AG10803 (cell line): Measurements from ENCODE around the gene INPP5A.
"Not testable (repeated sequence)": the region's sequence is repeated elsewhere in the genome, so short reads cannot be mapped to it uniquely, and the experiment has no call there.

Source experiments
- DNase-seq: peaks from one replicate; pipeline ENCODE4 v3.0.0; 2010; ENCODE audit warnings: low read depth
- H3K4me3 ChIP-seq: 2 replicates; pipeline ENCODE4 v1.5.1; 2011; ENCODE audit warnings: mild to moderate bottlenecking, low read length, control low read depth
- TF ChIP-seq, protein P1 (sequence below): conservative IDR thresholded peaks from 2 replicates; pipeline ENCODE4 v1.5.1; 2011; ENCODE audit warnings: mild to moderate bottlenecking, low read length, control low read depth, inconsistent platforms

The INPP5A gene

DNA sequence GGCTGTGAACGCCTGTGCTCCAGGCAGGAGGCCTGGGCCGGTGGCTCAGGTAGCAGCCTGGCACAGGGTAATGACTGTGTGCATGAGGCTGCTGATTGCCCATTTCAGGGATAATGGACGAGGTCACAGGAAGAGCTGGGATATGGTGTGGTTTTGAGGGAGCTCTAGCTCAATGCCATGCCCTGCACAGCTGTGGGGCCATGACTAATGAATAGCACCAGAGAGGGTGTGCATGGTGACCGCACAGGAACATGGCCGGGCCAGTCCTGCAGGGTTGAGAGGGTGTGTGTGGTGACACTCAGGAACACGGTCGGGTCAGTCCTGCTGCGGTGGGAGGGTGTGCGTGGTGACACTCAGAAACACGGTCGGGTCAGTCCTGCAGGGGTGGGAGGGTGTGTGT, 226.5 kb downstream of the INPP5A start:
- TF ChIP-seq, protein P1, sequence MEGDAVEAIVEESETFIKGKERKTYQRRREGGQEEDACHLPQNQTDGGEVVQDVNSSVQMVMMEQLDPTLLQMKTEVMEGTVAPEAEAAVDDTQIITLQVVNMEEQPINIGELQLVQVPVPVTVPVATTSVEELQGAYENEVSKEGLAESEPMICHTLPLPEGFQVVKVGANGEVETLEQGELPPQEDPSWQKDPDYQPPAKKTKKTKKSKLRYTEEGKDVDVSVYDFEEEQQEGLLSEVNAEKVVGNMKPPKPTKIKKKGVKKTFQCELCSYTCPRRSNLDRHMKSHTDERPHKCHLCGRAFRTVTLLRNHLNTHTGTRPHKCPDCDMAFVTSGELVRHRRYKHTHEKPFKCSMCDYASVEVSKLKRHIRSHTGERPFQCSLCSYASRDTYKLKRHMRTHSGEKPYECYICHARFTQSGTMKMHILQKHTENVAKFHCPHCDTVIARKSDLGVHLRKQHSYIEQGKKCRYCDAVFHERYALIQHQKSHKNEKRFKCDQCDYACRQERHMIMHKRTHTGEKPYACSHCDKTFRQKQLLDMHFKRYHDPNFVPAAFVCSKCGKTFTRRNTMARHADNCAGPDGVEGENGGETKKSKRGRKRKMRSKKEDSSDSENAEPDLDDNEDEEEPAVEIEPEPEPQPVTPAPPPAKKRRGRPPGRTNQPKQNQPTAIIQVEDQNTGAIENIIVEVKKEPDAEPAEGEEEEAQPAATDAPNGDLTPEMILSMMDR = no peak
- DNase-seq = no peak
- no peak overlapping the region for H3K4me3 ChIP-seq

DNA sequence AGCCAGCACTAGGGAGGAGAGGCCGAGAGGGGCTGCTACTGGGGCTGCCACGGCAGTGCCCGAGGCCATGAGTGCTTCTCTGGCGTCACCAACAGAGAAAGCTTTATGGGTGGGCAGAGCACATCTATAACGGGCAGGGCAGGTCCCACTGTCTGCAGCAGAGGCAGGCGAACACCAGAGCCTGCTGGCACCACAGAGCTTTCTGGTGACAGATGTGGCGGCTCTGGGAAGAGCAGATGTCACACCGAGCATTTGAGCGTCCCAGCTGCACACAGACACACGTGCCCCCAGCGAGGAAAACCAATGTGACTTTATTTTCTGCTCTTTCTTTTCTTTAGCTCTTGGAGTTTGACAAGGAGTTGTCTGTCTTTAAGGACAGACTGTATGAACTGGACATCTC, 227.8 kb downstream of the INPP5A start:
- DNase-seq = no peak
- TF ChIP-seq, protein P1 = no peak
- no peak overlapping the region for H3K4me3 ChIP-seq

DNA sequence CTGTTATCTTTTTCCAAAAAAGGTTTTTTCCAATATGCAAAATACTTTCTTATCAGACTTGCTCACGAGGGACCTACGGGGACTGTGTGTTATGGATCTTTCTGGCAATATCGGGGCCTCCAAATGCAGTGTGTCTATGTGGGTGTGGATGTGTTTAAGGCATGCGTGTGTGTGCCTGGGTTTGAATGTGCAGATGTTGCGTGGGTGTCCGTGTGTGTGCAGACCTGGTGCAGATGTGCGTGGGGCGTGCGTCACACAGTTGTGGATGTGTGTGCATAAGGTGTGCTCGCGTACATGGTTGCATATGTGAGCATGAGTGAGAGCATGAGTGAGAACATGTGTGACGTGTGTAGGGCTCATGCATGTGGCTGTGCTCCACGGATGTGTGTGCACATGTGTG, 228.7 kb downstream of the INPP5A start:
- no peak for DNase-seq
- TF ChIP-seq, protein P1 = no peak

DNA sequence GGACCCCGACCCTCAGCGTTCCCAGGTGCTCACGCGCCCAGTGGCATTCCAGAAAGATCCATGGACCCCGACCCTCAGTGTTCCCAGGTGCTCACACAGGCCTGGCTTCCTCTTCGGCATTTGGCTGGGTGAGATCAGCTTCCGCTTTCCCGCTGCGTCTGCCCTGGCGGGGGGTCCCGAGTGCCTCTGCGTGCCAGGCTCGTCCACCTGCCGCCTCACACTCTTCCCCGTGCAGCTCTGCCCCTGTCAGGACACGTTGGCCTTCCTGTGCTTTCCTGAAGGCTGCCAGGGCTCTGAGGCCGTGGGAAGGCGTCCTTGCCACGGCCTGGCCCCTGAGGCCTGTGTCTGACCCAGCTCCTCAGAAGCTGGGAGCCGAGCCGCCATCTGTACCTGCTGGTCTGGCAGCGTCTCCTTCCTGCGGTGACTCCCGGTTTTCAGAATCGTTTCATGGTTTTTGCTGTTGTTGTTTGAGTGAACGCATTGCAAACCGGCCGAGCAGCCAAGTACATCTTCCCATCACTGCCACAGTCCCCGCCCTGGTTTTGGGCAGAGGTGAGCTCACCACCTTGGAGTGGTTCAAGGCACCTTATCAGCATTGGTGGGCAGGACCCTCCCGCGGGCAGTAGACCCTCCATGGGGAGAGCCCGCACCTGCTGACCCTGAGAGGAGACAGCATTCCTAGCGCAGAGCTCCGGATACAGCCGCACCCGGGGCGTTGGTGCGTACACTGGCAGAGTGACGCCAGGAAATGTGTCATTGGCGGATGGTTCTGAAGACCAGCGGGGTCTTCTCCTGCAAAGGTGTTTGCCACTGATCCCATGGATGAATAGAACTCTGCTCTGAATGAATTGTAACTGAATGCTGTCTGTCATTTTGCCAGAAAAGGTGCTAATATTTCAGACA, 231.0 kb downstream of the INPP5A start:
- no peak for DNase-seq
- TF ChIP-seq, protein P1 = no peak
- H3K4me3 ChIP-seq = no peak overlapping the region

More for the DNA sequence above, 228.7 kb downstream of the INPP5A start:
- no peak overlapping the region for H3K4me3 ChIP-seq

DNA sequence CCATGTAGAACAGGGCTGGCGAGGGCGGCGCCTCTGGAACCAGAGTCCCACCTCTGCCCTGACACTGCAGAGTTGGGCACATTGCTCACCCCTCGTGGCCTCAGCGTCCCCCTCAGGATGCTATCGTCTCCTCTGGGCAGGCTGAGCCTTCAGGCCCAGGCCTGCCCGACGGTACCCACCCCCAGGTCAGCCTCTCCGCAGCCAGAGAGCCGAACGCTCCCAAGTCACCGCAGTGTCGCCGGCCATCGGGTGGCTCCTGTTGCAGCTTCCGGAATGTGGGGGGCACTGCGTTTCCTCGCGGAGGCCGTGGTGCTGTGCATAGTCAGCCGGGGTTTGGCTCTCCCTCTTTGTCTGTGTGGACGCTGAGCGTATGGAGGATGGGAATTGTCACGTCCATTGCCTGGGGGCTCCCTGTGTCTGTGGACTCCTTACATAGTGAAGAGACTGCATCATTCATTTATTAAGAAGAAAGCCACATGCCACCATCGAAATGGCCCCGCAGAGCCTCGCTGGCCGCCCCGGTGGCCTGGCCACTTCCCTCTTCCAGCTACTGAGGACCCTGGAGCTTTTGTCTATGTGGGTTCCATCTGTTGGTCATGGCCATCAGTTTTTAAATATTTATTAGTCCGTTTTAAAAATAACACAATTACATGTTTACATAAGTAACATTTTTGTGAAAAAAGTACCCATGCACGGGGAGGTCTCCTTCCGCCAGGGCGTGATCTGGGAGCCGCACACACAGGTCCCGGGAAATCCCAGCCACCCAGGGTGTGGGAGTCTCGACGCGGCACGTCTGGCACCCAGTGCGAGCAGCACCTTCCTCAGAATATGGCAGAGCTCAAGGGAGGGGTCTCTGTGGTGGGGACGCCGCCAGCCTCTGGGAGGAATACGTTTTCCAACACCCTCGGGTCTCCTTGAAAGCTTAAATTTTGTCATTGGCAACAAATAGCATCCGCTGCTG, 232.8 kb downstream of the INPP5A start:
- no peak for DNase-seq
- TF ChIP-seq, protein P1 = no peak
- no peak overlapping the region for H3K4me3 ChIP-seq

DNA sequence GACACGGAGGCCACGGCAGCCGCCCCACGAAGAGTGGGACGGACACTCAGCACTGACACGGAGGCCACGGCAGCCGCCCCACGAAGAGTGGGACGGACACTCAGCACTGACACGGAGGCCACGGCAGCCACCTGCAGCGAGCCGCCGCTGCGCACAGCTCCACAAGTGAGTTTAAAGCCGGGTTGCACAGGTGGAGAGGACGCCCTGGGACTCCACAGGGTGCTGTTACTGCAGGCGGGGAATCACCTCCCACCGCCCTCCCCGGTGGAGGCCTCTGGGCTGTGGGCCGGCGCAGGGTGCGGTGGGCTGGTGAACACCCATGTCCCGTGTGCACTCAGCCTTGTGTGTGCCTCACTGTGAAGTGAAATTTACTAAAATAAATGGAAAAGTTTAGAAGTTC, 235.2 kb downstream of the INPP5A start:
- not testable (repeated sequence) for H3K4me3 ChIP-seq, DNase-seq

DNA sequence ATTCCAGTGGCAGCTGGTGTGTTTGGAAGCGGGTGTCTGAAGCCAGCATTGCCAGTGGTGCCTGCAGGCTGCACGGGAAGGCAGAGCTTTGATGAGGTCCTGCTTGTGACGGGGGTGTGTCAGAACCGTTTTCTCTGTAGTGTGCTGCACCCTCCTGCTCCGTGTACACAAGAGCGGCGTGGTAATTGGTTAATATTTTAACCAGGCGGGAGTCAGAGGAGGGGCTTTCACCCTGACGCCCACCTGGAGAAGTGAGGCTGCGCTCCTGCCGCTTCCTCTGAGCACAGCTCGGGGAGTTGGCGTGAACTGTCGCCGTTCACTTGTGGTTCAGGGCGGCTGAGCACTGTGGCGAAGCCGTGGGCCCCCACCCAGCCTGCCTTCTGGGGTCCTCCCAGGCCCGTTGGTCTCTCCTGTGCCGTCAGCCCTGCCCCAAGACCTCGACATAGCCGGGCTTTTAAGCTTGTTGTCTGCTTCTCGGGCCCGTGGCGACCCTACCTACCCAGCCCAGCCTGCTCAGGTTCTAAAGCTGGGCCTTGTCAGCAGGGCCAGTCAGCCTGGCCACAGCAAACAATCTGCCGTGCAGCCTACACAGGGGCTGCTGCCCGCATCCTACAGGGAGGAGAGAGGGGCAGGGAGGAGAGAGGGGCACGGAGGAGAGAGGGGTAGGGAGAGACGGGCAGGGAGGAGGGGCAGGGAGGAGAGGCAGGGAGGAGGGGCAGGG, 236.8 kb downstream of the INPP5A start:
- H3K4me3 ChIP-seq = no peak overlapping the region
- DNase-seq = no peak
- TF ChIP-seq, protein P1 = no peak
